H9 (cell line): ENCODE results near the gene LRRC23. TPM values are rescaled to one million over a fixed set of nuclear protein-coding genes. Genes with fewer than 3 reads are reported as not detected.

Experiments used
- DNase-seq: peaks from one replicate; pipeline ENCODE4 v3.0.0-alpha.2; 2017
- H2AFZ ChIP-seq: one replicate; pipeline ENCODE4 v1.6.1; 2013; ENCODE audit warnings: mild to moderate bottlenecking, low read length, control low read depth, moderate library complexity
- H2AK5ac ChIP-seq: 2 replicates; pipeline ENCODE4 v1.6.1; 2013; ENCODE audit warnings: low read length, control low read depth, mixed read lengths; ENCODE audit not compliant: insufficient read length
- H2BK120ac ChIP-seq: one replicate; pipeline ENCODE4 v1.6.1; 2013; ENCODE audit warnings: low read depth, mild to moderate bottlenecking, low read length, control low read depth, inconsistent platforms; ENCODE audit not compliant: poor library complexity, severe bottlenecking
- H2BK12ac ChIP-seq: 2 replicates; pipeline ENCODE4 v1.6.1; 2013; ENCODE audit warnings: low read length, control low read depth, mixed read lengths, low read depth; ENCODE audit not compliant: insufficient read length
- H2BK15ac ChIP-seq: 2 replicates; pipeline ENCODE4 v1.6.1; 2013; ENCODE audit warnings: low read depth, low read length, control low read depth
- H2BK20ac ChIP-seq: one replicate; pipeline ENCODE4 v1.6.1; 2013; ENCODE audit warnings: low read depth, mild to moderate bottlenecking, low read length, control low read depth, inconsistent platforms; ENCODE audit not compliant: poor library complexity, severe bottlenecking
- H2BK5ac ChIP-seq: 2 replicates; pipeline ENCODE4 v1.6.1; 2013; ENCODE audit warnings: low read length, control low read depth, mixed read lengths; ENCODE audit not compliant: insufficient read length
- H3K14ac ChIP-seq: 2 replicates; pipeline ENCODE4 v1.6.1; 2013; ENCODE audit warnings: low read length, control low read depth; ENCODE audit not compliant: insufficient read depth
- H3K18ac ChIP-seq: 2 replicates; pipeline ENCODE4 v1.6.1; 2013; ENCODE audit warnings: low read depth, mild to moderate bottlenecking, mixed read lengths, low read length, control low read depth; ENCODE audit not compliant: insufficient read length
- H3K23ac ChIP-seq: 2 replicates; pipeline ENCODE4 v1.6.1; 2013; ENCODE audit warnings: low read length, control low read depth, mixed read lengths, low read depth; ENCODE audit not compliant: insufficient read length
- H3K23me2 ChIP-seq: 2 replicates; pipeline ENCODE4 v1.6.1; 2013; ENCODE audit warnings: low read depth, mild to moderate bottlenecking, mixed read lengths, low read length, control low read depth; ENCODE audit not compliant: insufficient read length, poor library complexity, severe bottlenecking
- H3K27ac ChIP-seq: 2 replicates; pipeline ENCODE4 v1.5.1; 2013; ENCODE audit warnings: low read length, control low read depth, mixed read lengths, low read depth; ENCODE audit not compliant: insufficient read length
- H3K27me3 ChIP-seq: 2 replicates; pipeline ENCODE4 v1.6.1; 2013; ENCODE audit warnings: low read length, control low read depth, inconsistent platforms; ENCODE audit not compliant: insufficient read depth
- H3K4ac ChIP-seq: 2 replicates; pipeline ENCODE4 v1.6.1; 2013; ENCODE audit warnings: low read depth, mild to moderate bottlenecking, control low read depth, inconsistent platforms, low read length, moderate library complexity
- H3K4me1 ChIP-seq: 2 replicates; pipeline ENCODE4 v1.6.1; 2013; ENCODE audit warnings: low read length, control low read depth, inconsistent platforms; ENCODE audit not compliant: insufficient read depth
- H3K4me2 ChIP-seq: 2 replicates; pipeline ENCODE4 v1.6.1; 2013; ENCODE audit warnings: low read length, control low read depth, mixed read lengths; ENCODE audit not compliant: insufficient read length, insufficient read depth
- H3K56ac ChIP-seq: 2 replicates; pipeline ENCODE4 v1.6.1; 2013; ENCODE audit warnings: low read depth, mild to moderate bottlenecking, mixed read lengths, low read length, control low read depth; ENCODE audit not compliant: insufficient read length
- H3K79me1 ChIP-seq: 2 replicates; pipeline ENCODE4 v1.6.1; 2013; ENCODE audit warnings: low read depth, mild to moderate bottlenecking, moderate library complexity, low read length, control low read depth, inconsistent platforms; ENCODE audit not compliant: insufficient read depth, poor library complexity, severe bottlenecking
- H3K79me2 ChIP-seq: 2 replicates; pipeline ENCODE4 v1.6.1; 2013; ENCODE audit warnings: low read length, control low read depth, inconsistent platforms; ENCODE audit not compliant: insufficient read depth
- H3K9ac ChIP-seq: 2 replicates; pipeline ENCODE4 v1.6.1; 2013; ENCODE audit warnings: low read length, control low read depth, mixed read lengths; ENCODE audit not compliant: insufficient read length; ENCODE audit errors: extremely low read depth
- H3K9me3 ChIP-seq: one replicate; pipeline ENCODE4 v1.6.1; 2013; ENCODE audit warnings: low read depth, low read length, inconsistent platforms; ENCODE audit not compliant: control insufficient read depth
- H3T11ph ChIP-seq: one replicate; pipeline ENCODE4 v1.6.1; 2013; ENCODE audit warnings: mild to moderate bottlenecking, low read length, control low read depth, inconsistent platforms
- H4K20me1 ChIP-seq: one replicate; pipeline ENCODE4 v1.6.1; 2013; ENCODE audit not compliant: control insufficient read depth, insufficient read length, insufficient read depth
- H4K5ac ChIP-seq: 2 replicates; pipeline ENCODE4 v1.6.1; 2013; ENCODE audit warnings: low read depth, mild to moderate bottlenecking, mixed read lengths, low read length, control low read depth; ENCODE audit not compliant: insufficient read length
- H4K8ac ChIP-seq: replicated peaks from 2 replicates; pipeline ENCODE4 v1.6.1; 2013; ENCODE audit warnings: low read length, control low read depth, mixed read lengths, low read depth; ENCODE audit not compliant: insufficient read length
- H4K91ac ChIP-seq: 2 replicates; pipeline ENCODE4 v1.6.1; 2013; ENCODE audit warnings: low read depth, mild to moderate bottlenecking, moderate library complexity, mixed read lengths, low read length, control low read depth; ENCODE audit not compliant: insufficient read length
- H3K27ac Mint-ChIP-seq, 3 experiments: 2 replicates in 2 of 3; 3 replicates in 1 of 3; pipeline ENCODE4 v1.8.0; 2020 to 2021; ENCODE audit warnings: mixed read lengths in 3 of 3, mild to moderate bottlenecking in 1 of 3, moderate library complexity in 1 of 3
- H3K27me3 Mint-ChIP-seq: 2 replicates; pipeline ENCODE4 v1.8.0; 2021; ENCODE audit warnings: low read depth, mild to moderate bottlenecking, moderate library complexity, mixed read lengths
- H3K36me3 Mint-ChIP-seq, 3 experiments: 2 replicates in 2 of 3; 3 replicates in 1 of 3; pipeline ENCODE4 v1.8.0; 2020 to 2021; ENCODE audit warnings: low read depth in 3 of 3, mixed read lengths in 3 of 3; ENCODE audit not compliant: insufficient read depth in 1 of 3
- H3K4me1 Mint-ChIP-seq, 2 experiments: 2 replicates each; pipeline ENCODE4 v1.8.0; 2020; ENCODE audit warnings: mixed read lengths in 2 of 2
- H3K4me3 Mint-ChIP-seq, 2 experiments: 2 replicates in 1 of 2; 3 replicates in 1 of 2; pipeline ENCODE4 v1.8.0; 2020 to 2021; ENCODE audit warnings: mild to moderate bottlenecking in 2 of 2, mixed read lengths in 2 of 2, moderate library complexity in 1 of 2
- H3K9me3 Mint-ChIP-seq, 2 experiments: 2 replicates in 1 of 2; 3 replicates in 1 of 2; pipeline ENCODE4 v1.8.0; 2020; ENCODE audit warnings: mild to moderate bottlenecking in 2 of 2, mixed read lengths in 2 of 2, moderate library complexity in 1 of 2
- CTCF ChIP-seq: fragments of 200-600 bp; sonication (generic); conservative IDR thresholded peaks from 3 replicates; pipeline ENCODE4 v1.8.0; 2021; ENCODE audit warnings: antibody characterized with exemption, mild to moderate bottlenecking
- WGBS: extraction: QIAGEN DNeasy Blood & Tissue Kit; methylation state at CpG from one replicate; pipeline ENCODE4 v1.1.7; 2013; ENCODE audit warnings: missing lambda C conversion rate, low lambda C conversion rate, mixed read lengths; ENCODE audit not compliant: insufficient read length; ENCODE audit errors: extremely low coverage; 5-methylcytosine and 5-hydroxymethylcytosine counted together
- total RNA-seq: library from RNA; stranded (reverse); gene quantifications from 2 replicates; pipeline ENCODE4 v1.2.1, GENCODE V29; 2021

The LRRC23 gene
- total RNA-seq, 1 experiment from 2014 or later, result 2.1 TPM

DNA sequence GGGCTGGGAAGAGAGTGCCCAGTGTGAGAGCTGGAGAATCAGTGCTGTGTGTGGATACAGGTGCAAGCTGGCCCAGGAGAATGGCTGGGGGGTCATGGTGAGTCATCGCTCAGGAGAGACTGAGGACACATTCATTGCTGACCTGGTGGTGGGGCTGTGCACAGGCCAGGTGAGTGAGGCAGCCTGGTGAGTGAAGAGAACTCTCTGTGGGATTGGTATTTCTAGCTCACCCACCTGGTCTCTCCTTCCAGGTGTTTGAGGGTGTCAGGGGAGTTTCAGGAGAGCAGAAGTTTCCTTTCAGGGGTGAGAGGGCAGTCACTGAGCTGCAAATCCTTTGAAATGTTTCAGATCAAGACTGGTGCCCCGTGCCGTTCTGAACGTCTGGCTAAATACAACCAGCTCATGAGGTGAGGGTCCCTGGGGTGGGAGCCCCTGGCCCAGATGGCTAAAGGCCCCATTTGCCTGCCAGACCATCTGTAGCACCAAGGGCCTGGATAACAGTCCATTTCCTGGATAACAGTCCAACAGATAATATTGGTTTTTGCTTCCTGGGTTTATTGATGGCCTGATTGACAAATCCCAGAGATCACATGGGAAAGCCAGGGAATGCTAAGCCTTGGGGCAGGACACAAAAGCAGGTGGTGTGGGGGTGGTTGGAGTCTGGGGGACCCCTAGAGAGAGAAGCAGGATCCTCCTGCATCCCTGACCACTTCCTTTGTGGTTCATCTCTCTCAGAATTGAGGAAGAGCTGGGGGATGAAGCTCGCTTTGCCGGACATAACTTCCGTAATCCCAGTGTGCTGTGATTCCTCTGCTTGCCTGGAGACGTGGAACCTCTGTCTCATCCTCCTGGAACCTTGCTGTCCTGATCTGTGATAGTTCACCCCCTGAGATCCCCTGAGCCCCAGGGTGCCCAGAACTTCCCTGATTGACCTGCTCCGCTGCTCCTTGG lies 17.6 kb downstream of the LRRC23 start:
- H3K4ac ChIP-seq, result no peak overlapping the region
- no peak overlapping the region for H2AK5ac ChIP-seq
- no peak overlapping the region for H3K27ac ChIP-seq
- no peaks in the 10 kb centered on the region for H3K9me3 ChIP-seq
- Mint-ChIP-seq H3K4me1 (peaks cover 44 to 49% of the 10 kb centered on the region in 2 experiments), H3K36me3 (peaks cover 29 to 53% (median 52%) of the 10 kb centered on the region in 3 experiments), H3K9me3 (peaks cover 0 to 2% of the 10 kb centered on the region in 2 experiments; a peak in 1 of 5 replicates), H3K27me3 (peaks cover 1% of the 10 kb centered on the region; the same call in 1 of the 2 replicates), H3K27ac (peak overlapping the region; percentile 76 to 94 (median 85); a peak in 5 of 7 replicates), H3K4me3 (no peak overlapping the region; a peak in 1 of 5 replicates)
- H2BK15ac ChIP-seq, result no peak overlapping the region
- H2BK12ac ChIP-seq, result no peak overlapping the region
- peaks cover 18% of the 10 kb centered on the region for H3K23me2 ChIP-seq
- H3K79me1 ChIP-seq, result no peaks in the 10 kb centered on the region
- H3K14ac ChIP-seq, result no peak overlapping the region
- no peak overlapping the region for H4K5ac ChIP-seq
- no peak overlapping the region for H3T11ph ChIP-seq
- no CpG with 5 or more reads among the region's 9 CpGs for WGBS
- no peak for DNase-seq
- TF ChIP-seq CTCF, result no peak
- H4K91ac ChIP-seq, result no peak overlapping the region
- H3K56ac ChIP-seq, result no peak overlapping the region
- H4K20me1 ChIP-seq, result no peaks in the 10 kb centered on the region
- H3K9ac ChIP-seq, result no peak overlapping the region
- no peak overlapping the region for H3K18ac ChIP-seq
- no peak overlapping the region for H4K8ac ChIP-seq
- no peaks in the 10 kb centered on the region for H3K79me2 ChIP-seq
- no peak overlapping the region for H2BK5ac ChIP-seq
- H2AFZ ChIP-seq, result no peak overlapping the region
- H3K4me2 ChIP-seq, result no peak overlapping the region
- H3K27me3 ChIP-seq, result no peaks in the 10 kb centered on the region
- no peak overlapping the region for H3K23ac ChIP-seq
- no peak overlapping the region for H2BK20ac ChIP-seq
- H2BK120ac ChIP-seq, result no peak overlapping the region
- H3K4me1 ChIP-seq, result peaks cover 3% of the 10 kb centered on the region; the same call in 1 of the 2 replicates
